Fibroblast of pulmonary artery (primary cell): Measurements from ENCODE around the gene MYBPHL.

Experiments used
- DNase-seq: peaks from one replicate; pipeline ENCODE4 v3.0.0-alpha.2; 2010; ENCODE audit warnings: low read depth
- H3K4me3 ChIP-seq: replicated peaks from 2 replicates; pipeline ENCODE4 v1.5.1; 2011; ENCODE audit warnings: low read depth, mild to moderate bottlenecking, control low read depth, low read length, moderate library complexity
- TF ChIP-seq, protein P1 (sequence below): IDR thresholded peaks from 2 replicates; pipeline ENCODE4 v1.5.1; 2011; ENCODE audit warnings: mild to moderate bottlenecking, control low read depth, low read length, inconsistent platforms; ENCODE audit errors: missing control alignments

MYBPHL gene

DNA sequence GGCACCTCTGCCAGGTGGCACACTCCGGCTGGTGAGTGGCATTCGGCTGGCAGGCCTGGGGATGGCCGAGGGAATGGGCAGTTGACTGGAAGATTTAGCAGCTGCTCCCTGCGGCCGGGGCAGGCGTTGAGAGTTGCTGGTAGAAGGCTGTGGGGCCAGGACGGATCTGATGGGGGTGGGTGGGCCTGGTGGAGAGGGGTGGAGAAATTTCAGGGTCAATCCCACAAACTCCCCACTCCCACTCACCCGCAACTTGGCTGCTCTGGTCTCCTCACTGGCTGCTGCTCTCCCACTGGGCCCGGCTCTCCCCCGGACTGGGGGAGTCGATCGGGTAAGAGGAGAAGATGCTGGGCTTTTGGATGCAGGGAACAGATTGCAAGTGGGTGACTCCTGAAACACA is 25.9 kb downstream of the MYBPHL start:
- DNase-seq: no peak
- H3K4me3 ChIP-seq: no peak overlapping the region
- TF ChIP-seq, protein P1, sequence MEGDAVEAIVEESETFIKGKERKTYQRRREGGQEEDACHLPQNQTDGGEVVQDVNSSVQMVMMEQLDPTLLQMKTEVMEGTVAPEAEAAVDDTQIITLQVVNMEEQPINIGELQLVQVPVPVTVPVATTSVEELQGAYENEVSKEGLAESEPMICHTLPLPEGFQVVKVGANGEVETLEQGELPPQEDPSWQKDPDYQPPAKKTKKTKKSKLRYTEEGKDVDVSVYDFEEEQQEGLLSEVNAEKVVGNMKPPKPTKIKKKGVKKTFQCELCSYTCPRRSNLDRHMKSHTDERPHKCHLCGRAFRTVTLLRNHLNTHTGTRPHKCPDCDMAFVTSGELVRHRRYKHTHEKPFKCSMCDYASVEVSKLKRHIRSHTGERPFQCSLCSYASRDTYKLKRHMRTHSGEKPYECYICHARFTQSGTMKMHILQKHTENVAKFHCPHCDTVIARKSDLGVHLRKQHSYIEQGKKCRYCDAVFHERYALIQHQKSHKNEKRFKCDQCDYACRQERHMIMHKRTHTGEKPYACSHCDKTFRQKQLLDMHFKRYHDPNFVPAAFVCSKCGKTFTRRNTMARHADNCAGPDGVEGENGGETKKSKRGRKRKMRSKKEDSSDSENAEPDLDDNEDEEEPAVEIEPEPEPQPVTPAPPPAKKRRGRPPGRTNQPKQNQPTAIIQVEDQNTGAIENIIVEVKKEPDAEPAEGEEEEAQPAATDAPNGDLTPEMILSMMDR: no peak

DNA sequence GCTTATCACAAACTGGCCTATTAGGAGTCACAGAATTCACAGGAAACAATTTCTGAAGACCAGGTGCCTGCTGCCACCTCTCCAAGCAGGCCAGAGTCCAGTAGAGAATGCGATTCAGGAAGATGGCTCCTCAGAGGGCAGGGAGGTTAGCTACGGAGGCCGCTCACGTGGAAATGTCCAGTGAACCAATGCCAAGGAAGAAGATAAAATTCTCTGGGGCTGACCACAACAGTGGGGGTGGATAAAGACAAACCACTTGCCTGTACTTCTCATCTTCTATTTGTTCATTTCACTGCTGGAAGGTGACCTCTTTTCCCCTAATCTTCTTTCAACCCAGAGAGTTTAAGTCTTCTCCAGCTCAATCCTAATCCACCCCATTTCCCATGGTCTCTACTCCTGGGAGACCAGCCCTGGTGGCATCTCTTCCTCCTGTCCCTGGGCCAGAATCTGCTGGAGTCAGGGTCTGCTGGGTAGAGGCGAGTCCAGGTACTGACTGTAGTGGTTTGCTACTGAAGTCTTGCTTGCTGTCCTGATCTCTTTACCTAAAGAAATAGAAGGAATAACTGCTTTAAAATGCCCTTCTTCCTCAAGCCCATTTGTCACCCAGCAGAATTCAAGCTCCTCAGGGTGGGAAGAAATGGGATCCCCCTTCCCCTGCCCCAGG is 27.1 kb downstream of the MYBPHL start:
- no peak for DNase-seq
- TF ChIP-seq, protein P1: no peak
- H3K4me3 ChIP-seq: no peak overlapping the region

DNA sequence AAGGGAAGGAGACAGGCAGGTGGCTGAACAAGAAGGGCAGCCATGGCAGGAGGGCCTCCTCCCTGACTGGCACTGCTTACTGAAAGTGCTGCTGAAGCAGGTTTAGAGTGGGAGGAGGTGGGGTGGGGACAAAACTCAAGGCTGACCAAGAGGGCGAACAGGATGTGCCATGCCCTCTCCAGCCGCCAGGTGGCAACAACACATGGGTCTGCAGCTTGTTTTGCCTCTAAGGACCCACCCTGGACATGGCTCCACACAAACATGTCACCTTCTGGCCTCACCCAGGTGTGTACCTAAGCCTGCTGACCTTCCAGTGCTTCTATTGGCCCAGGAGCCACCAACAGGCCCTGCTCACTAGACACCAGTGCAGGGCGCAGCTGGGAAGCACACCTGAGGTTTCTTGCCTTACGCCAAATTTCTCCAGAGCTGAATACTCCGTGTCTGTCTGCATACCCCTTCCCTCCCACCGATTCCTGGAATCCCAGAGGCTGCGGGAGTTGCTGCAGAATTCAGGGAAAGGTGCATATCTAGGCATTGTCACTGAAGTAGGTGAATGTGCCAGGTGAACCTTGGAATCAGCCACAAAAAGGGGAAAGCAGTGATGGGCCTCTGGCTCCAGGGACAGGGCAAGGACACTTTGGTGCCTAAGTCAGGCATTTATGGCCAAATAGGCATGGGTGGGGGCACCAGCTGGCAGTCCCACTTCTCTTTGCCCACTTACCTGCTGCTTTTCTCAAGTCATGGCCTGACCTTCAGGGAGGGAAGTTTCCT is 29.2 kb downstream of the MYBPHL start:
- peak; percentile 80 for DNase-seq
- TF ChIP-seq, protein P1: peak; percentile 95
- H3K4me3 ChIP-seq: no peak overlapping the region

DNA sequence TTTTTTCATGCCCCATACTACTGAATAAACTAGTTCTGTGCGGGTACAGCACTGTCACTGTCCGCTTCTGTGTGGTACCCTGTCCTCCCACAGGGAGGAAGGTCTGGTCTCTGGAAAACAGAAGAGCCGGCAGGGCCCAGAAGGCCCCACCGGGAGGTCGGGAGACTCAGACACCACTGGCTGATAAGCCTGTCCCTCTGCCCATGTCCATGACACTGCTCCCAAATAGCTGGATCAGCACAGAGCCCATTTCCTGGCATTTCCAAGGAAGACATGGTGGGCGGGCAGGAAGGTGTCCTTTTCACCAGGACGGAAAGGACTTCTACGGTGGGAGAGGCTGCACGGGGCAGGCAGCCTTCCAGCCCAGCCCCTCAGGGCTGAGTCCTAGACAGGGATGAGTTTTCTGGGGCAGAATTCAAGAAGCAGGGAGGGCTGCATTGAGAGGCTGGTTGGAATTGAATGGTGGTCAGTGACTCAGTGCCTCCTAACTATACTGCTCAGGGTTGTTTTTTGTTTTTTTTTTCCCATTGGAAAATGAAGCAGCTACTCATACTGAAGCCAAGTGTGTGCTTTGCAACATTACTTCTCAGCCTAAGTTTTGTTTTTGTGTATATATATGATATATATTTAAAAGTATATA is 31.0 kb downstream of the MYBPHL start:
- no peak for DNase-seq

DNA sequence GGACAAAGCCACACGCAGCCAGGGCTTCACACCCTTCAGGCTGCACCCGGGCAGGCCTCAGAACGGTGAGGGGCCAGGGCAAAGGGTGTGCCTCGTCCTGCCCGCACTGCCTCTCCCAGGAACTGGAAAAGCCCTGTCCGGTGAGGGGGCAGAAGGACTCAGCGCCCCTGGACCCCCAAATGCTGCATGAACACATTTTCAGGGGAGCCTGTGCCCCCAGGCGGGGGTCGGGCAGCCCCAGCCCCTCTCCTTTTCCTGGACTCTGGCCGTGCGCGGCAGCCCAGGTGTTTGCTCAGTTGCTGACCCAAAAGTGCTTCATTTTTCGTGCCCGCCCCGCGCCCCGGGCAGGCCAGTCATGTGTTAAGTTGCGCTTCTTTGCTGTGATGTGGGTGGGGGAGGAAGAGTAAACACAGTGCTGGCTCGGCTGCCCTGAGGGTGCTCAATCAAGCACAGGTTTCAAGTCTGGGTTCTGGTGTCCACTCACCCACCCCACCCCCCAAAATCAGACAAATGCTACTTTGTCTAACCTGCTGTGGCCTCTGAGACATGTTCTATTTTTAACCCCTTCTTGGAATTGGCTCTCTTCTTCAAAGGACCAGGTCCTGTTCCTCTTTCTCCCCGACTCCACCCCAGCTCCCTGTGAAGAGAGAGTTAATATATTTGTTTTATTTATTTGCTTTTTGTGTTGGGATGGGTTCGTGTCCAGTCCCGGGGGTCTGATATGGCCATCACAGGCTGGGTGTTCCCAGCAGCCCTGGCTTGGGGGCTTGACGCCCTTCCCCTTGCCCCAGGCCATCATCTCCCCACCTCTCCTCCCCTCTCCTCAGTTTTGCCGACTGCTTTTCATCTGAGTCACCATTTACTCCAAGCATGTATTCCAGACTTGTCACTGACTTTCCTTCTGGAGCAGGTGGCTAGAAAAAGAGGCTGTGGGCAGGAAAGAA is 32.0 kb downstream of the MYBPHL start:
- TF ChIP-seq, protein P1: no peak
- DNase-seq: peak; percentile 60
- H3K4me3 ChIP-seq: no peak overlapping the region

More for the DNA sequence above, 31.0 kb downstream of the MYBPHL start:
- H3K4me3 ChIP-seq: no peak overlapping the region
- TF ChIP-seq, protein P1: no peak

DNA sequence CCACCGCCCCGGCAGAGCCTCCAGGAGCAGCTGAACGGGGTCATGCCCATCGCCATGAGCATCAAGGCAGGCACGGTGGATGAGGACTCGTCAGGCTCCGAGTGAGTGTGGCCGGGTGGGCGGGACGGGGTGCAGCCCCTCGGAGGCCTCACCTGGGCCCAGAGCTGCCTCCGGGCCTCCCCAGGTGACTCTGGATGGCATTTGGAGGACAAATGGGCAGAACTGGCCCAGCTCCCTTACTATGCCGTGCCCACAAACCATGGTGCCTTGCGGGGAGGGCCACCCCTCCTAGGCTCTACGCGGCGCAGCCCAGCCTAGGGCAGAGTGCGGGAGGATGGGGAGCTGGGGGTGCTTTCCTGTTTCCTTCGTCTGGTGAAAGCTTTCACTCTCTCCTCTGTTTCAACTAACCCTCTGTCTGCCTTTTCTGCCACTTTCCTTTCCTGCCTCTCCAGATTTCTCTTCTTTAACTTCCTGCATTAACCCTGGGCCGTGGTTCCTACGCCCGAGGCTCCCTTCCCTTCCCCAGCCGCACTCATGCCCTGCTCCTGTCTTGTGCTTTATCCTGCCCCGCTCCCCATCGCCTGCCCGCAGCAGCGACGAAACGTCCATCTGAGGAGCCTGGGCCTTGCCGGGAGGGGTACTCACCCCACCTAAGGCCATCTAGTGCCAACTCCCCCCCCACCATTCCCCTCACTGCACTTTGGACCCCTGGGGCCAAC is 33.1 kb downstream of the MYBPHL start:
- H3K4me3 ChIP-seq: no peak overlapping the region
- TF ChIP-seq, protein P1: no peak
- no peak for DNase-seq
